GM18508 (cell line): Measurements from ENCODE around the gene TSC22D4.

Experiments
- ATAC-seq: cut with Tn5 transposase; IDR thresholded peaks from one replicate; pipeline ENCODE4 v1.9.1; 2021; ENCODE audit warnings: moderate number of reproducible peaks; ENCODE audit not compliant: insufficient read depth, unreplicated experiment

Gene TSC22D4

DNA sequence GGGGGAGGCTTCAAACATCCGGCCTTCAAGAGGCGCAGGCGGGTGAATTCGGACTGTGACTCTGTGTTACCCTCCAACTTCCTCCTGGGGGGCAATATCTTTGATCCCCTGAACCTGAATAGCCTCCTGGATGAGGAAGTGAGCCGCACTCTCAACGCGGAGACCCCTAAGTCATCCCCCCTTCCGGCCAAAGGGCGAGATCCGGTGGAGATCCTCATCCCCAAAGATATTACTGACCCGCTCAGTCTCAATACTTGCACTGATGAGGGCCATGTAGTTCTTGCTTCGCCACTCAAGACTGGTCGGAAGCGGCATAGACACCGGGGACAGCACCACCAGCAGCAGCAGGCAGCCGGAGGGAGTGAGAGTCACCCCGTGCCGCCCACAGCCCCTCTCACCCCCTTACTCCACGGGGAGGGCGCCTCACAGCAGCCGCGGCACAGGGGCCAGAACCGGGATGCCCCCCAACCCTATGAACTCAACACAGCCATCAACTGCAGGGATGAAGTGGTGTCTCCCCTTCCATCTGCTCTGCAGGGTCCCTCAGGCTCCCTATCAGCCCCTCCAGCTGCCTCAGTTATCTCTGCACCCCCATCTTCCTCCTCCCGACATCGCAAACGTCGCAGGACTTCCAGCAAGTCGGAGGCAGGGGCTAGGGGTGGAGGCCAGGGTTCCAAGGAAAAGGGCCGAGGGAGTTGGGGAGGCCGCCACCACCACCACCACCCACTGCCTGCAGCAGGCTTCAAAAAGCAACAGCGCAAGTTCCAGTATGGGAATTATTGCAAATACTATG lies 48.3 kb downstream of the TSC22D4 start:
- ATAC-seq = no peak

DNA sequence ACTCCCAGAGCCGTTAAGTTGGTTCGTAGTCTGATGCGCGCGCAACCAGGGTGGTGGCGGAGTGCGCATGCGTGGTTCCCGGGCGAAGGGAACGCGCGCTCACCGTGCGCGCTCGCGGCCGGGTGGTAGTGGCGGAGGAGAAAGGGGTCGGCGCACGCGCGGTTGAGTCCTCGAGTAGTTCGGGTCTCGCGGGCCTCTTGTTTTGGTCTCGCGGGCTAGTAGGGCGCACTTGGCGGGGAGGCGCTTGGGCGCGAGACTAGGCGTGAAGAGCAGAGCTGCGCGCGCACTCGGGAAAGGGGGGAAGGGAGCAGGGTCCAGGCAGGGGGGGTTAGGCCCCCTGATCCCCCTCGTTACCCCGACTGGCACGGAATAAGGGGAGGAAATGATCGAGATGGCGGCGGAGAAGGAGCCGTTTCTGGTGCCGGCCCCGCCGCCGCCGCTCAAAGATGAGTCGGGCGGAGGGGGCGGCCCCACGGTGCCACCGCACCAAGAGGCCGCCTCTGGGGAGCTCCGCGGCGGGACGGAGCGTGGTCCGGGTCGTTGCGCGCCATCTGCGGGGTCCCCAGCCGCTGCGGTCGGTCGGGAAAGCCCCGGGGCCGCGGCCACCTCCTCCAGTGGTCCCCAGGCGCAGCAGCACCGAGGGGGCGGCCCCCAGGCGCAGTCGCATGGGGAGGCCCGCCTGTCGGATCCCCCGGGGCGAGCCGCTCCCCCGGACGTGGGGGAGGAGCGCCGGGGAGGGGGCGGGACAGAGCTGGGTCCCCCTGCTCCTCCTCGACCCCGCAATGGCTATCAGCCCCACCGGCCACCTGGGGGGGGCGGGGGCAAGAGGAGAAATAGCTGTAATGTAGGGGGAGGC lies 49.1 kb downstream of the TSC22D4 start, which contains the start of gene MEPCE:
Gene MEPCE (plus strand): TSS at position 195 of the 856 bp plus-strand sequence. CDS start 188 bp downstream, at position 383.
- no peak for ATAC-seq

DNA sequence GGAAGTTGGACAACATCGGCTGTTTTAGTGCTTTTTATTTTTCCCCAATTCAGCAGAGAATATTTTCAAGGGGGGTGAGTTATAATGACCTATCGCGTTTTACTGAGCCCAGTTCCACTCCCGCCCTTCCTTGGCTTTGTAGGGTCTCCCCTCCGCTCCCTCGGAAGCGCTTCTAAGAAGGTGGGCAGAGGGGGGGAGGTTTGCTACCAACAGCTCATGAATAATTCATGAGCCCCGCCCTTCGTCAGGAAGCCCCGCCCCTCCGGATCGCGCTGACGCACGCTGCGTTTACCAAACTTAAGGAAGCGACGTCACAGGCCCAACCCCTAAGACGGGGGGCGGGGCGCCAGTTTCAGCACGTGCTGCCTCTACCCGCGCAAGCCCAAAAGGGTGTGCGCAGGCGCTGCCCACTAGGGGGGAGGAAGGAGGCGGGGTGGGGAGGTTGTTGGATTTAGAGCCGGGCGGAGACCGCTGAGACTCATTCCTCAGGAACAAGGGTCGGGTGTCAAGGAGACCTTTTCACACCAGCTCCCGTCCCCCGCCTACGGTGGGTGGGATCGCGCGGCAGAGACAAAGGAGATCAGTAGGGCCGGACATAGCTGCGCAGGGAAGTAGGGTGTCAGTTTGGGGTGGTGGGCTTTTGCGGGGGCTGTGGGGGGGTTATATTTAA lies 49.9 kb downstream of the TSC22D4 start:
- ATAC-seq = no peak

DNA sequence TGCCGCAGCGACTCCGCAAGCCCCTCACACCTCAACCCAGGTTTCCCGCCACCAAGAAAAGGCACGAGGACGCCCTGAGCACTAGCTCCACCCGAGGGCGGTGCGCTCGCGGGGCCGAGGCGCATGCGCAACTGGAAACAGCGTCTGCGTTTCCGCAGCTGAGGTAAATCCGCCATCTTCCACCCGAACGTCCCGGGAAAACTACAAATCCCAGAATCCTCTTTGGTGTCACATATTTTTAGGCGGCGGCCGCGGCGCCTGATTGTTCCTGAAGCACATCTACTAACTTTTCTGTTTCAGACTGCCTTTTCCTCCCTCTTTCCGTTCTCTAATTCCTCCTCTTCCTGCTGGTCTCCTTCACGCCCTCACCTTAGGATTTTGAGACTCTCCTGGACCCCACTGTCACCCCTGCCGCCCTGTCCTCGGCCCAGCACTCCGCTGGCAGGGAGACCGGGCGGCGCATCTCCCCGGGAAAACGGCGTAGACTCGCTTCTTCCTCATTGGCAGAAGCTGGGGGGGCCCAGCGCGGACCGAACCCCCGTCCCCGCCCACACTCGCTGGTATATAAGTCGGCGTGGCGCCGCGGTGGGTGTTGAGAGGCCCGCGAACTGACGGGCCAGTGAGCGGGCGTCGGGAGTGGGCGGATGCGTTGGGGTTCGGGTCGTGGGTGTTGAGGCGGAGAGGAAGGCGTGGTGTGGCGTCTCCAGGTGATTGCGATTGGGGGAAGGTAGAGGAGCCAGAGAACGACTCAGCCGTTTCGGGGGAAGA lies 50.6 kb downstream of the TSC22D4 start, which contains the start of gene ZCWPW1:
Gene ZCWPW1 (minus strand): TSS at position 505 of the 768 bp plus-strand sequence. CDS start 8,054 bp downstream, outside the sequence.
- no peak for ATAC-seq

DNA sequence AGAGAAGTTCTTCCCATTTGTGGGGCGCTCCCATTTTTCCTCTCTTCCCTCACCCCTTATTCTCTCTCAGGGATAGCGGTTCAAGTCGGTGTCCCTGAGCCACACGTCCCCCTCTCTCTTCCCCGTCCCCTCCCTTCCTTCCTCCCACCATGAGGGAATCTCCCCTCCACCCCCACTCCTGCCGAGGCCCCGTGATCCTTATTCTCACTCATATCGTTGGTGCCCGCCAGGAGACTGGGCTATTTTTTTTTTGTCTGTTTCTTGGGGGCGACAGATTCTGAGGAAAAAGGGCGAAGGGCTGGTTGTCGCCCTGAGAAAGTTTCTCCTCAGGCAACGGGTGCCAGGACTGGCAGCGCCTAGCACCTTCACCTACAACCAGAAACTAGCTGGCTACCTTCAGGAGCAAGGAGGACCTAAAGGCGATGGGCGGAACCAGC lies 51.2 kb downstream of the TSC22D4 start:
- no peak for ATAC-seq

DNA sequence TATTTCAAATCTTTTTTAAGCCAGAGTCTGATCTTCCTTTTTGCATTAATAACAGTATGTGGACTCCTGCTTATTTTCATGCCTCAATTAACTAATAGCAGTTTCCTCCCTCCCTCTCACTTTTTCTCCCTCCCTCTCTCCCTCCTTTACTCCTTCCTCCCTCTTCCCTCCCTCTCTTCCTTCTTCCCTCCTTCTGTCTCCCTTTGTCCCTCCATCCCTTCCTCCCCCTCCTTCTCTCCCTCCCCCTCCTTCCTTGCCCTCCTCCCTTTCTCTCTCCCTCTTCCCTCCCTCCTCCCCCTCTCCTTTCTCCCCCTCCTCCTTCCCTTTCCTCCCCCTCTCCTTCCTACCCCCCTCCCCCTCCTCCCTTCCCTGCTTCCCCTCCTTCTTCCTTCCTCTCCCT lies 52.5 kb downstream of the TSC22D4 start:
- no peak for ATAC-seq

DNA sequence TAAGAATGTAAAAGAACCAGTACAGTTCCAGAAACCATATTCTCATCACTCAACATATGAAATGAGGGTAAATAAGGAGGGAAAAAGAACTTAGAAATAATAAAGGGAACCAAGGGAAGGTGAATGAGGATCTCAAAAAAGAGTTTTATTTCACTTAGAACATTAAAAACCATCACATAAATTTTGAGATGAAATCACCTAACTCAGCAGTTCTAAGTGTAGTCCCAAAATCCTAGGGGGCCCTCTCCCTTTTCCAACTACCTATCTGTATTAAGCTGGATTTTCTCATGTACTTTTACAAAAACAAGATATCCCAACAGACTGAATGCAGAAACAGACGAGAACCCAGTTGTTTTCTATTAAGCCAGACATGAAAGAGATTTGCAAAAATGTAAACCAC lies 53.7 kb downstream of the TSC22D4 start:
- ATAC-seq = no peak

DNA sequence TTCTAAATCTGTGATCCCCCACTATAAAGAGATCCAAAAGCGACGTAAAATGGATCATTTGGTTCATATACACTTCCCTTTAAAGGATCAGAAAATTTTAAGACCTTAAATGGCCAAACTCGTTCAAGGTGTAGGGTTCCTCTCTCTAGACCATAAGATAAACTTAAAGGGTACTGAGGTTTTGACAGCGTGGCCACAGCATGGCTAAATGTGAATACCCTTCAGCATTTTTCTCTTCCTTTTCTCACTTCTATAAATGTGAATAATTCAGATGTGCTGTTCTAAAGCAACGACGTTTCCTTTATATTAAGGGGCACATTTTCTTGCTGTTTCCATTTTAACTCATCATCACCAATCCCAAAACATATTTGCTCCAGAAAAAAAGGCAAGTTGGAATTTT lies 55.7 kb downstream of the TSC22D4 start:
- ATAC-seq = no peak

DNA sequence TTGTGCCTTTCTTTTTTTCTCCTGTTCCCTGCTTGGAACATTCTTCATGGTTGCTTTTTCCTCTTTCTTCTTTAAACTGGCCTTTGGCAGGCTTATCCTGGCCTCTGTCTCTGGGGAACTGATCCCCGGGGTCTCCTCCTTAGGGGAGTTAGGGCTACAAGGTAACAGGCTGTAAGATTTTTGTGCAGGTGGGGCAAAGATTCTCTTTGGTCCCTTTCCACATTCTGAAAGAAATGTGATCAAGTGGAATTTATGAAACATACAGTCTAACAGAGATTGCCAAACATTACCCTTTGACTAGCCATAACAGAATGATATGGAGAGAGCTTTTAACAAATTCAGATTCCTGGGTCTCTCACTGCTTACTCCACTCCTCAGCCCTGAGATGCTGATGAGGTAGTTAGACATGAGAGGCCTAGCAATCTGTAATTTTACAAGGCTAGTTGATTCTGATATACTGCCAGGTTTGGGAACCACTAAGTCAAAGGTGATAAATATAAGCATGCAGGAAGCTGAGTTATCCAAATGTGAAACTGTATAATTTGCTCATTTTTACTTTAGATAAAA lies 59.3 kb downstream of the TSC22D4 start:
- no peak for ATAC-seq

DNA sequence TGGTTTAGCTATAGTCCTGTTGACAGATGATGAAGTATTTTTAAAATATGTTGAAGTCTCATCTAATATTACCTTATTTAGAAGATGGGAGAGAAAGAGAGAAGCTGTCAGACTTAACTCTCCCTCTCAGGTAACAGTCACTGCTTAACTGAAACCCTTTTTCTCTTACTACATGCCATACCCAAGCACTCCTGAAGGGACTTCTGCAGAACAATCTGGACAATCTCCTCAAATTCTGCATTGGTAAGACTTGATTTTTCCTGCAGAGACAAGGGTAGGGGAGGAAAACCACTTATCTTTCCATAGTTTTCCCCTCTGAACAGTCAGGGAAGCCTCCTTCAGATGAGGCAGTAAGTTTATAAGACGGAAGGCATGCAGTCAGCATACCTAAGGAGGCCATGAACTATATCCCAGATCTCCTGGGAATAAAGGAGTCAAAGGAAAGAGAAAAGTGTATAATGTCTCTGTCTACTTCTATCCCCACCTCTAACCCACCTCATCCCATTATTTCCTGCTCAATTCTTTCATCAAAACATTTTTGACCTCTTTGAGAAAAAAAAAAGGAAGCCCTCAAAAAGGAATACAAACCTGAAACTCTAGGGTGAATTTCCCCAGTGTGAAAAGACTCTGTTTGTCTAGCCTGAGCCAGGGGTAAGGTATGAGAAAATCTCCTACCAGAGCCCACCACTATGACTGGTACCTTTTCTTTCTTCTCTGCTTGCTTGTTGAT lies 59.9 kb downstream of the TSC22D4 start:
- no peak for ATAC-seq
